GM20431 (cell line): ENCODE results near the gene TNIK.

Source experiments
- in situ Hi-C: fragments of 300-500 bp; cut with MseI, MboI; formaldehyde crosslinking; loops from one replicate; pipeline ENCODE4 v1.15.0; 2020; ENCODE audit warnings: low sequenced_read_pairs; ENCODE audit not compliant: unreplicated experiment

Gene TNIK

GRCh38 chr3:171470714-171471227, 10.6 kb upstream of the TNIK start:
- in situ Hi-C loops: loop anchor here (25.0 kb wide), 1 partner anchor 283 kb away; no protein-coding TSS in a partner anchor

DNA sequence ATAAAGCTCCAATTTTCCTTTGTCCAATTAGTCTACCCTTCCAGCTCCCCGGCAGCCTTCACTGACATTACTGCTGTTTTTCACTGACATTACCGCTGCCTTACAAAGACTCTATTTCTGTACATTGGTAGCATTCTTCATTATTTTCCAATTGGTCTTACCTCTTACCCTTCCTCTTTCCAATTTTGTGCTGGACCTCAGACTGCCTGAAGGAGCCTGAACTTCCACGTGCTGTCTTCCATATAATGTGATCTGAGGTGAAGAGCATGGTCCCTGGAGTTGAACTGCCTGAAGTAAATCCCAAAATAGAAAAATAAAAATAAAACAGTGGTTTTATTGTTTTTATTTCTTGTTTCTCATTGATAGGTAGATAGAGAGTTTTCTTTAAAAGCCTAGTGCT, 9.2 kb upstream of the TNIK start:
- in situ Hi-C loops: loop anchor here (25.0 kb wide), 1 partner anchor 282 kb away; no protein-coding TSS in a partner anchor

- in situ Hi-C loops: loop anchor here (25.0 kb wide), 1 partner anchor 281 kb away; no protein-coding TSS in a partner anchor
Measured at GRCh38 chr3:171468296-171468906, 8.2 kb upstream of the TNIK start.

GRCh38 chr3:171465763-171466162, 5.6 kb upstream of the TNIK start:
- in situ Hi-C loops: loop anchor here (25.0 kb wide), 1 partner anchor 278 kb away; no protein-coding TSS in a partner anchor

DNA sequence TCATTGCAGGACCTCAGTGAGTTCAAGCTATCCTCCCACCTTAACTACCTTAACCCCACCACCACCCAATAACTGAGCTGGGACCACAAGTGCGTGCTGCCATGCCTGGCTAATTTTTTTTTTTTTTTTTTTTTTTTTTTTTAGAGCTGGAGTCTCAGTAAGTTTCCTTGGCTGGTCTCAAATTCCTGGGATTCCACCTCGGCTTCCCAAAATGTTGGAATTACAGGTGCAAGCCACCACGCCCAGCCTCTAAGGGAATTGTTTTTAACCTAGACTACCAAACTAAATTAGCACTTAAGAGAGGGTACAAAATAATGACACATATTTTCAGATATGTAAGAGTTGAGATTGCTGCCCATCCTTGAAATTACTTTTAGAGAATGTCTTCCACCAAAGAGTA, 4.3 kb upstream of the TNIK start:
- in situ Hi-C loops: loop anchor here (25.0 kb wide), 1 partner anchor 277 kb away; no protein-coding TSS in a partner anchor

DNA sequence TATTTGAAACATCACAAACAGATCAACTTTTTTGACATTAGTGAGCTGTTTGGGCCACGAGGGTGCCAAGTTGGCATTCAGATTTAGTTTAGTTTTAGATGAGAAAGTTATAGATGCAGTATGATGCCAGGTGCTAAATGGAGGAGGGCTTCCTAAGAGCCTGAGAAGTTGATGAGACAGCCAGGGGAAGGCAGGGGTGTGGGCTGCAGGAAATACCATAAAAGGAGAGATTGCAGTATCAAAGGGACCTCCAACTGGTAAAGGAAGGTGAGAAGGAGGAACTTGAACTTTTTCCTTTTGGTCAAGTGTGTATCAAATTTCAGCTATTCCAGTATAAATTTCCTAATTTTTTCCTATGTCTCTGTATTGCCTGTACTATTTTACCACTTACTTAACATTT, 2.0 kb upstream of the TNIK start:
- in situ Hi-C loops: loop anchor here (25.0 kb wide), 1 partner anchor 275 kb away; no protein-coding TSS in a partner anchor

DNA sequence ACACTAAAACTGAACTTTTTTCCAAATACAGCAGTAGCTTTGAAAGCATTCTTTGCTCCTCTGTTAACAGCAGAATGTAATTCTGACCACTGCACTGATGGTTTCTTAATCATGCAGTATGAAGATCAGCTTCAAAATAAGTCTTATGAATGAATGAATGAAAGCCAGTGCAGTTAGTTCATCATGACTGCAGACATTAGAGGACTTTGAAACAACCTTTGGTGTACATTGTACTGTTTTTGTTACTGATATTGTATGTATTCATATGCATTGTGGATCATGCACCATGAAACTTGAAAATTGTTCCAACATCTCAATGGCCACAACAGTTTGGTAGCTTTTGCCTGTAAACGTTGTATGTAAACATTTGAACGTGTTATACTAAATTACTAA, 1.3 kb upstream of the TNIK start:
- in situ Hi-C loops: loop anchor here (25.0 kb wide), 1 partner anchor 274 kb away; no protein-coding TSS in a partner anchor

- in situ Hi-C loops: loop anchor here (25.0 kb wide), 1 partner anchor 274 kb away; no protein-coding TSS in a partner anchor
Measured at GRCh38 chr3:171460725-171461524, 720 bp upstream of the TNIK start.

- in situ Hi-C loops: loop anchor here (25.0 kb wide), 1 partner anchor 272 kb away; no protein-coding TSS in a partner anchor
Measured at GRCh38 chr3:171459137-171459941, 866 bp downstream of the TNIK start.

- in situ Hi-C loops: loop anchor here (25.0 kb wide), 1 partner anchor 271 kb away; no protein-coding TSS in a partner anchor
Measured at GRCh38 chr3:171458864-171459136, 1.4 kb downstream of the TNIK start.

GRCh38 chr3:171458071-171458863, 1.9 kb downstream of the TNIK start:
- in situ Hi-C loops: loop anchor here (25.0 kb wide), 1 partner anchor 271 kb away; no protein-coding TSS in a partner anchor

DNA sequence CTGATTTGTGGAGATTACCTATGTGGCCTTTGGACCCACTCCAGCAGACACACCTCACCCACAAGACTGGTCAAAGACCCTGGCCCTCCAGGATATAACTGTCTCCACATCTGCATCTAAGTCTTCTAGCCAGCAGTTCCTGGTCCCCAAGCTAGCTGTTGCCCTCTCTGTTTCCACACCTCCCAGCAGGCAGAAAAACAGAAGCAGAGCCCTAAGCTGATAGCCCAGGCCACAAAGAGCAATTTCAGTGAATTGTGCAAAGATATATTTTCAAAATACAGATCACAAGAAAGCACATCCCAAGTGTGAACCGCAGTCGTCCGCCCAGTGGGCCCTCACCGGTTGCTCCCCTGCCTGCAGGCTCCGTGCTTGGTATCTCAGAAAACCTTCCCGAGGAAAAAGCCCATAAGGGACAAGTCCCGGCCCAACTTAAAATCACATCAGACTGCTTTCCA, 2.6 kb downstream of the TNIK start:
- in situ Hi-C loops: loop anchor here (25.0 kb wide), 1 partner anchor 270 kb away; no protein-coding TSS in a partner anchor

DNA sequence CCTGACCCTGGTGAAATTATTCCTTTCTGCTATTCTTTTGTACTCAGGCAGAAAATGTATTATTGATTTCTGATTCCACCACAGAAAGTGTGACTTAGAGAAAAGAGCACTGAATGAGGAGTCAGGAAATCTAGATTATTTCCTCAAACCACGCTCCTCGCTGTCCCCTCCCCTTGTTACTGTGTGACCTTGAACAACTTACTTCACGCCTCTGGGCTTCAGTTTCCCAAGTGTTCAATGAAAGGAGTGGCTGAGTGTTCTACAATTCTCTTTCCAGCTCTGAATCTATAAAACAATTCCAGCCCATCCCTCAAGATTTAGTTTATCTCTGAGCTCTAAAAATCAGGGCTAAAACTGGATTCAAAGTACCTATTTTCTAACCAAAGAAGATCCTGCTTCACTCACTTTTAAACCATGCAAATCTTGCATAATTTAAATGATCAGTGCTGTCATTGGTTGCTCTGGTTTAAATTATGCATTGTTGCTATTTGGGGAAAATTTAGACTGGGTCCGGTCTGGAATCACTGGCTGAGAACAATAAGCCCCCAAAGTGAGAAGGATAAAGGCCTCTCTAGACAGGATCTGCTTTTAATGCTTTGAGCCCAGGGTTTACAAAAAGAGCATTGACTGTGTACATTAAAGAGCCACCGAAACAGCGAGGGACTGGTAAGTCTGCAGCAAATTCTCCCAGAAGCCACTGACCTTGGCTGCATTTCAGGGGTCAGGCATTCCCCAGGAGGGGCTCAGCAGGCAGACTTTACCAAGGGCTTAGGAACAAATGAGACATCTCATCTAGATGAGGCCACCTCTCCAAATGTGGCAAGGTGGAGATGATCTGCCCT, 3.2 kb downstream of the TNIK start:
- in situ Hi-C loops: loop anchor here (25.0 kb wide), 1 partner anchor 270 kb away; no protein-coding TSS in a partner anchor

- in situ Hi-C loops: loop anchor here (25.0 kb wide), 1 partner anchor 269 kb away; no protein-coding TSS in a partner anchor
Measured at GRCh38 chr3:171455603-171456550, 4.3 kb downstream of the TNIK start.

- in situ Hi-C loops: loop anchor here (25.0 kb wide), 1 partner anchor 267 kb away; no protein-coding TSS in a partner anchor
Measured at GRCh38 chr3:171454041-171454440, 6.2 kb downstream of the TNIK start.

DNA sequence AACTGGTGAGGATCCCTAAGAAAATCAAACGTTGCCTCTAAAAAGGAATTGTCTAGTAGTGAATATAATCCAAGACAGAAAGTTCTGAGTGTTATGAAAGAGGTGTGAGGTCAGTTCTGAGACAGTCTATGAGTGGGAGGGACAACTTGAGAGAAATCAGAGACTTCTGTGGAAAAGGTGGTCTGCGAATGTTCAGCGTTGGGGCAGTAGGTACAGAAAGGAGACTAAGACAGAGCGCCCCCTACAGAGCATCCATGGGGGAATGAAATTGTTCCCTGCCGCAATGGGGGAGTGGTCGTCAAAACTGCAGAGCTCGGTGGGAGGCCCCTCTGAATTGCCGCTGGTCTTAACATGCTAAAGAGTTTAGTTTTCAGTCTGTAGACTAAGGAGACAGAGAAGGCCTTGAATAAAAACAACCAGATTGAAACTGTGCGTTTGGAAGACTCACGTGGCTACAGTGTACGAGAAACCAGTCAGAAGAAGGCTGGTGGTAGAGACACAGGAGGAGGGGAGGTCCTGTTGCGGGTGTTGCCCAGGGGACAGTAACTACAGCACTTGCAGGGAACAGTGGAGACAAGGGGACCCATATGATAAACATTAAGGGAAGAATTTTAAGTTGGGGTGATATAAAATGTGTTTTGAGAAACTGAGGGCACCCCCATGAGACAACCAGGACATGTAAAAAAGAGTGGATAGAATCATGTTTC, 6.9 kb downstream of the TNIK start:
- in situ Hi-C loops: loop anchor here (25.0 kb wide), 1 partner anchor 266 kb away; no protein-coding TSS in a partner anchor
